Endothelial cell (in vitro differentiated cells): Measurements from ENCODE around the gene NAV3. TPM values are rescaled to one million over a fixed set of nuclear protein-coding genes. Genes with fewer than 3 reads are reported as not detected.

ENCODE experiments used
- DNase-seq: peaks from one replicate; pipeline ENCODE4 v3.0.0; 2021; ENCODE audit warnings: low spot score
- H3K27ac Mint-ChIP-seq: one replicate; pipeline ENCODE4 v1.8.0; 2021; ENCODE audit warnings: mixed read lengths, inconsistent platforms; ENCODE audit not compliant: unreplicated experiment
- H3K27me3 Mint-ChIP-seq: one replicate; pipeline ENCODE4 v1.8.0; 2021; ENCODE audit warnings: mild to moderate bottlenecking, moderate library complexity, mixed read lengths, inconsistent platforms; ENCODE audit not compliant: unreplicated experiment
- H3K36me3 Mint-ChIP-seq: one replicate; pipeline ENCODE4 v1.8.0; 2021; ENCODE audit warnings: mild to moderate bottlenecking, low read depth, mixed read lengths, inconsistent platforms; ENCODE audit not compliant: unreplicated experiment
- H3K4me1 Mint-ChIP-seq: one replicate; pipeline ENCODE4 v1.8.0; 2021; ENCODE audit warnings: mild to moderate bottlenecking, mixed read lengths, inconsistent platforms; ENCODE audit not compliant: unreplicated experiment
- H3K4me3 Mint-ChIP-seq: one replicate; pipeline ENCODE4 v1.8.0; 2021; ENCODE audit warnings: mild to moderate bottlenecking, mixed read lengths, inconsistent platforms; ENCODE audit not compliant: unreplicated experiment
- H3K9me3 Mint-ChIP-seq: one replicate; pipeline ENCODE4 v1.8.0; 2021; ENCODE audit warnings: mixed read lengths, inconsistent platforms; ENCODE audit not compliant: unreplicated experiment
- total RNA-seq: library from RNA; stranded (reverse); fragmentation: NEBNext Ultra II Directional; extraction: Animal tissue kit (Norgen Biotek cat#: 25700); gene quantifications from one replicate; pipeline ENCODE4 v1.2.1, GENCODE V29; 2021; ENCODE audit not compliant: unreplicated experiment
- TF ChIP-seq, protein P1 (sequence below): fragments of 200-600 bp; sonication (generic); IDR thresholded peaks from one replicate; pipeline ENCODE4 v1.5.0; 2021; ENCODE audit warnings: antibody characterized with exemption; ENCODE audit not compliant: unreplicated experiment

NAV3 gene
- total RNA-seq, 1 donor from 2014 or later: 20.3 TPM

DNA sequence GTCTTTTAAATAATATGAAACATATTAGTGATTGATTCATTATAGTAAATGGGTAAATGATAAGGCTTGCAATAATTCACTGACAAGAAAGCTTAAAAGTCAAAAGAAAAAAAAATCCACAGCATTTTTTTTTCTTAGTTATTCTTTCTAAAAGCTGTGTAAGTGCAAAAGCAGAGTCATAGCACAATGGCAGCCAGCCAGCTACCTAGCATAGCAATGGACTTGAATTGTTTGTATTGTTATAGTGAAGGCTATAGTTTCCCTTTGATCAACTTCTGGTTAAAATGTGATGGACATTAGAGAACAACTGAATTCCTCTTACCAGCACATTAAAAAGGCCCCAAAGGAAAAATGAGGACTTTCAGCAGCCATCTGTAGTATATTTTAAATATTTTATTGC, 232.1 kb downstream of the NAV3 start:
- Mint-ChIP-seq H3K27ac (no peak overlapping the region), H3K4me3 (no peak overlapping the region), H3K27me3 (no peaks in the 10 kb centered on the region), H3K4me1 (no peaks in the 10 kb centered on the region), H3K36me3 (no peaks in the 10 kb centered on the region), H3K9me3 (no peaks in the 10 kb centered on the region)
- DNase-seq: no peak
- TF ChIP-seq, protein P1, sequence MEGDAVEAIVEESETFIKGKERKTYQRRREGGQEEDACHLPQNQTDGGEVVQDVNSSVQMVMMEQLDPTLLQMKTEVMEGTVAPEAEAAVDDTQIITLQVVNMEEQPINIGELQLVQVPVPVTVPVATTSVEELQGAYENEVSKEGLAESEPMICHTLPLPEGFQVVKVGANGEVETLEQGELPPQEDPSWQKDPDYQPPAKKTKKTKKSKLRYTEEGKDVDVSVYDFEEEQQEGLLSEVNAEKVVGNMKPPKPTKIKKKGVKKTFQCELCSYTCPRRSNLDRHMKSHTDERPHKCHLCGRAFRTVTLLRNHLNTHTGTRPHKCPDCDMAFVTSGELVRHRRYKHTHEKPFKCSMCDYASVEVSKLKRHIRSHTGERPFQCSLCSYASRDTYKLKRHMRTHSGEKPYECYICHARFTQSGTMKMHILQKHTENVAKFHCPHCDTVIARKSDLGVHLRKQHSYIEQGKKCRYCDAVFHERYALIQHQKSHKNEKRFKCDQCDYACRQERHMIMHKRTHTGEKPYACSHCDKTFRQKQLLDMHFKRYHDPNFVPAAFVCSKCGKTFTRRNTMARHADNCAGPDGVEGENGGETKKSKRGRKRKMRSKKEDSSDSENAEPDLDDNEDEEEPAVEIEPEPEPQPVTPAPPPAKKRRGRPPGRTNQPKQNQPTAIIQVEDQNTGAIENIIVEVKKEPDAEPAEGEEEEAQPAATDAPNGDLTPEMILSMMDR: no peak

DNA sequence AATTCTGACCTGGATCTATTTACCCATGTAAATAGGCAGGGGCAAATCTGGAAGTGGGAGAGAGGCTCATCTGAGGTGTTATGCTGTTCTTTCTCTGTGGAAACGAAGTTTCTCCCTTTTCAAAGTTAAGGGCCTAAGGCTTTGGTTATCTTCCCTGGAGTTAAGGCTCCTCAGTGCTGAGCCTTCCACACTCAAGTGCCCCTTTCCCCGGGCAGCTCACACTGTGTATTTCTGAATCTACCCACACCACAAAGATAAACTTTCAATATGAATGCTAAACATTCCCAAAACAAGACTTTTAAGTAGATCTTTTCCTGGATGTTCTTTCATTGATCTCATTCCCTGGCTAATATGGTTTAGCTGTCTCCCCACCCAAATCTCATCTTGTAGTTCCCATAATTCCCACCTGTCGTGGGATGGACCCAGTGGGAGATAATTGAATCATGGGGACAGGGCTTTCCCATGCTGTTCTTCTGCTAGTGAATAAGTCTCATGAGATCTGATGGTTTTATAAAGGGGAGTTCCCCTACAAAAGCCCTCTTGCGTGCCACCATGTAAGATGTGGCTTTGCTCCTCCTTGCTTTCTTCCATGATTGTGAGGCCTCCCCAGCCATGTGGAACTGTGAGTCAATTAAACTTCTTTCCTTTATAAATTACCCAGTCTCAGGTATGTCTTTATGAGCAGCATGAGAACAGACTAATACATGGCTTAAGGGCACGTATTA, 251.1 kb downstream of the NAV3 start:
- DNase-seq: no peak
- Mint-ChIP-seq H3K27me3 (no peaks in the 10 kb centered on the region), H3K9me3 (no peaks in the 10 kb centered on the region), H3K4me1 (no peaks in the 10 kb centered on the region), H3K4me3 (no peak overlapping the region), H3K27ac (no peak overlapping the region), H3K36me3 (no peaks in the 10 kb centered on the region)
- TF ChIP-seq, protein P1: no peak

DNA sequence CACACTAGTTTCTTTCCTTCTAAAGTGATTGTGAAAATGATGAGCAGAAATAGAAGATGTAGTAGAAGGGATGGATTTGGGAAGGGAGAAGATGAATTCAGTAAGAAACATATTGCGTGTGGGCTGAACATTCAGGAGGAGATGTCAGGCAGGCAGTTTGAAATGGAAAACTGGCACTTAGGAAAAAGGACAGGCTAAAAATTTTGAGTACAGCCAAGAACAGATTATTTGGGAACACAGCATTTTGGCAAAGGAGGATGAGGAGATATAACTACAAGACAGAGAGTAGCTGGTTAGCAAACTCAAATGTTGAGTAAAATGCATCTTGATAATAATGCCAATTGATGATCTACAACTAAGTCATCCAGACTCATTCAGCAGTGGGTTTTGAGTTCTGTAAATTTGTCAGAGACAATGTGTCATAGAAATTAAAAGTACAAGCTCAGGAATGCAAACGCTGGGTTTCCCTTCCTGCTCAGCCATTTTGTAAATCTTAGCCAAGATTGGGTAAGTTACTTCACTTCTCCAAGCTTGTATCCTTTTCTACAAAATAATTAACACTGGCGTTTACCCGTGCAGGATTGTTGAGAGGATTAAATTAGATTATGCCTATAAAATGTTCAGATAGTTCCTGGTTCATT, 255.0 kb downstream of the NAV3 start:
- DNase-seq: no peak
- no peaks in the 10 kb centered on the region for H3K9me3 Mint-ChIP-seq
- H3K36me3 Mint-ChIP-seq: no peaks in the 10 kb centered on the region
- H3K4me3 Mint-ChIP-seq: no peak overlapping the region
- H3K27me3 Mint-ChIP-seq: peaks cover 2% of the 10 kb centered on the region
- no peaks in the 10 kb centered on the region for H3K4me1 Mint-ChIP-seq
- TF ChIP-seq, protein P1: no peak
- no peak overlapping the region for H3K27ac Mint-ChIP-seq

DNA sequence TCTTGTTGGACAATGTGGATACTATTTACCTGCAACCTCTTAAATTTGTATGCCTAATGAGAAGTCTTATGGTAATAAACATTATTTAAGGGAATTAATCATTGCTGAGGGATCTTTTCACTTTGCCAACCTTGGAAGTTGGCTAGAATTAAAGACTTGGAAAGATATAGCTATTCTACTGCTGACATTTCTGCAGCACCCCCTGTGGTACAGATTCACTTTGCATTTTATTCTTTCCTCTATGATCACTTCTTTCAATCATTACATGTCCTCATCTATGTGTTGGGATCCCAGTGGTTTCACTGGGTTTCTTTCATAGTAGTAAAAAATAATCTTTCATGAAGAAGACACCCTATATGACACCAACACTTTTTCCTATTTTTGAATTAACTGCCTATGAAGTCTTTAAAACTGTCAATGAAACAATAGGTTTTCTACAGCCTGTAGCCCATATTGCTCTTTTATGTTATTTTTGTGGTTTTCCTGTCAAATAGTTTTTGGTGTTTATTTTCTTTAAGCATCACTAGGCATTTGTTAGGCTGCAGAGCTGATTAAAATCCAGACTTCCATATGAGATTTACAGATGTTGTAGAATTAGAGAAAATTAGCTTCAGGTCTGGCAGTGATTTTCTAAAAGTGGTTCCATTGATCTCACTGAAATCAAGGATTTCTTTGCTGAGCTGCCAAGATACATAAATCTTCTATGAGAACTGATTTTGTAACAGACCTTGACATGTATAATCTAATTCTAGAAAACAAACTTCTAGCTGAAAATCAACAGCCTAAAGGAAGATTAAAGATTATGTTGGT, 256.1 kb downstream of the NAV3 start:
- TF ChIP-seq, protein P1: peak; percentile 21
- Mint-ChIP-seq H3K27me3 (peaks cover 2% of the 10 kb centered on the region), H3K36me3 (no peaks in the 10 kb centered on the region), H3K9me3 (no peaks in the 10 kb centered on the region), H3K4me3 (no peak overlapping the region), H3K4me1 (no peaks in the 10 kb centered on the region), H3K27ac (no peak overlapping the region)
- DNase-seq: no peak

DNA sequence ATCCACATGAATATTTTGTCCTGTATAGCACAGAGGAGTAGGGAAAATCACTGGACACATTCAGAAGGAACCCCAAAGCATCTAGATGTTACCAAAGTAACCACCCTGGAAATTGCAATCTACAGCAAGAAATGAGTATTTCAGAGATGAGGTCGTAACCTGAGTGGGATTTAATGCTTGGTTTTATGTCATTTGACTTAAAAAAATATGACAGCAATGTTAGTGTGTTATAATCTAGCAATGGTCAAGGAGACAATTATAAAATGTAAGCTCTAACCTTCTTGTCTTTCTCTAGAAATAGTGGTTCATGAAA, 256.6 kb downstream of the NAV3 start:
- H3K4me1 Mint-ChIP-seq: no peaks in the 10 kb centered on the region
- H3K36me3 Mint-ChIP-seq: no peaks in the 10 kb centered on the region
- peaks cover 2% of the 10 kb centered on the region for H3K27me3 Mint-ChIP-seq
- H3K9me3 Mint-ChIP-seq: no peaks in the 10 kb centered on the region
- H3K27ac Mint-ChIP-seq: no peak overlapping the region
- no peak for DNase-seq
- H3K4me3 Mint-ChIP-seq: no peak overlapping the region
- TF ChIP-seq, protein P1: no peak
